ENCODE data around the gene SEC61A1. TPM values are rescaled to one million over a fixed set of nuclear protein-coding genes. Genes with fewer than 3 reads are reported as not detected.
A peak's percentile ranks its signal among the peaks of the same experiment; 100 is the strongest.

The SEC61A1 gene
- polyA plus RNA-seq, 2 of the 4 experiments (the other 2 are of a cell fraction): 93.5 to 180 TPM

GRCh38 chr3:128021768-128022372, 30.4 kb upstream of the SEC61A1 start (continued):
- no peak for TF ChIP-seq EHMT2 (IDR thresholded peaks at IDR 0.05; ENCODE audit: low read depth)
- TF ChIP-seq ZSCAN20 (CRISPR knock-in tag; IDR thresholded peaks at IDR 0.05): no peak

- POLR2A ChIA-PET: no interaction called here
- no peak for DNase-seq (ENCODE audit: low read depth in 1 of 2, low spot score in 1 of 2)
Observed at GRCh38 chr3:128033102-128033501, 19.1 kb upstream of the SEC61A1 start.

GRCh38 chr3:128036119-128036518, 16.1 kb upstream of the SEC61A1 start:
- ChIA-PET POLR2A (no interaction called here), CTCF (no interaction called here)
- DNase-seq (ENCODE audit: low read depth in 1 of 2, low spot score in 1 of 2): no peak
- peak overlapping the region; percentile 49 for H3K4me2 ChIP-seq
- no peak overlapping the region for H3K27ac ChIP-seq
- H3K4me3 ChIP-seq: no peak overlapping the region
- no peaks in the 10 kb centered on the region for H3K9me3 ChIP-seq
- TF ChIP-seq JUNB (IDR thresholded peaks at IDR 0.05) (no peak), FOSB (CRISPR knock-in tag; IDR thresholded peaks at IDR 0.05) (no peak), POLR2A (IDR thresholded peaks at IDR 0.05; ENCODE audit: low read length) (no peak), NFE2L2 (conservative IDR thresholded peaks at IDR 0.05; ENCODE audit: low read length) (no peak), KDM5A (IDR thresholded peaks at IDR 0.05) (no peak), TP53 (CRISPR knock-in tag; IDR thresholded peaks at IDR 0.05) (no peak), MAZ (IDR thresholded peaks at IDR 0.05; ENCODE audit: borderline replicate concordance, low read depth, low read length) (no peak), HOXA7 (CRISPR knock-in tag; IDR thresholded peaks at IDR 0.05) (no peak), NPAS2 (CRISPR knock-in tag; IDR thresholded peaks at IDR 0.05; ENCODE audit: borderline replicate concordance) (no peak), FOSL2 (IDR thresholded peaks at IDR 0.05) (no peak), FOSL2 (CRISPR knock-in tag; IDR thresholded peaks at IDR 0.05) (no peak), REST (IDR thresholded peaks at IDR 0.05) (no peak), SREBF2 (IDR thresholded peaks at IDR 0.05) (no peak), CTCF (IDR thresholded peaks at IDR 0.05) (no peak), JUN (IDR thresholded peaks at IDR 0.05) (no peak), ZFP36 (IDR thresholded peaks at IDR 0.05; ENCODE audit: borderline replicate concordance, partially characterized antibody) (no peak), KDM1A (IDR thresholded peaks at IDR 0.05; ENCODE audit: low read depth) (no peak), TFCP2L1 (CRISPR knock-in tag; IDR thresholded peaks at IDR 0.05) (no peak)
- FAIRE-seq: no peak
- 29% methylated on average over 1 of the region's 1 CpG for WGBS (ENCODE audit: missing lambda C conversion rate)
- H3K4me1 ChIP-seq: peaks cover 12% of the 10 kb centered on the region; the same call in 2 of the 3 replicates
- ATAC-seq: no peak; a peak in 1 of 6 replicates

More at GRCh38 chr3:128033102-128033501, 19.1 kb upstream of the SEC61A1 start:
- H3K4me3 ChIP-seq: no peak overlapping the region
- CTCF ChIA-PET: interaction anchor here (1.2 kb wide), 1 partner anchor 73 kb away, joined by 3 read pairs; no protein-coding TSS in a partner anchor
- FAIRE-seq (no peak), ATAC-seq (no peak)
- H3K4me2 ChIP-seq: no peak overlapping the region
- no peaks in the 10 kb centered on the region for H3K9me3 ChIP-seq
- H3K4me1 ChIP-seq: peaks cover 12% of the 10 kb centered on the region; the same call in 2 of the 3 replicates
- H3K27ac ChIP-seq: no peak overlapping the region
- no peak for TF ChIP-seq RFX5 (IDR thresholded peaks at IDR 0.05)
- no peak for TF ChIP-seq EP300 (IDR thresholded peaks at IDR 0.05)

All from A549 (cell line).